Prostate gland (tissue), 2 donors: ENCODE measurements around the gene SIM1.

Experiments
- CTCF ChIP-seq, 4 experiments: fragments of 200-600 bp in 2 of 4; fragments of 450-650 bp in 2 of 4; sonication (generic) in 2 of 4; IDR thresholded peaks; 1 replicate in 3 of 4; 2 replicates in 1 of 4; pipeline ENCODE4 v1.5.1; 2016 to 2019; ENCODE audit warnings: antibody characterized with exemption in 4 of 4, mild to moderate bottlenecking in 2 of 4, moderate library complexity in 2 of 4
- POLR2A ChIP-seq: fragments of 450-650 bp; IDR thresholded peaks from one replicate; pipeline ENCODE4 v1.6.1; 2016; ENCODE audit warnings: antibody characterized with exemption, mild to moderate bottlenecking
- POLR2AphosphoS5 ChIP-seq: sonication (generic); formaldehyde crosslinking; IDR thresholded peaks from one replicate; pipeline ENCODE4 v1.6.1; 2017; ENCODE audit warnings: antibody characterized with exemption

- no peak for TF ChIP-seq POLR2A
- no peak for TF ChIP-seq CTCF (IDR thresholded peaks at IDR 0.05)
- TF ChIP-seq POLR2AphosphoS5, result no peak
Observed at GRCh38 chr6:100371591-100371990, 93.1 kb downstream of the SIM1 start.
